ENCODE results near the gene BMP7.

Gene BMP7

DNA sequence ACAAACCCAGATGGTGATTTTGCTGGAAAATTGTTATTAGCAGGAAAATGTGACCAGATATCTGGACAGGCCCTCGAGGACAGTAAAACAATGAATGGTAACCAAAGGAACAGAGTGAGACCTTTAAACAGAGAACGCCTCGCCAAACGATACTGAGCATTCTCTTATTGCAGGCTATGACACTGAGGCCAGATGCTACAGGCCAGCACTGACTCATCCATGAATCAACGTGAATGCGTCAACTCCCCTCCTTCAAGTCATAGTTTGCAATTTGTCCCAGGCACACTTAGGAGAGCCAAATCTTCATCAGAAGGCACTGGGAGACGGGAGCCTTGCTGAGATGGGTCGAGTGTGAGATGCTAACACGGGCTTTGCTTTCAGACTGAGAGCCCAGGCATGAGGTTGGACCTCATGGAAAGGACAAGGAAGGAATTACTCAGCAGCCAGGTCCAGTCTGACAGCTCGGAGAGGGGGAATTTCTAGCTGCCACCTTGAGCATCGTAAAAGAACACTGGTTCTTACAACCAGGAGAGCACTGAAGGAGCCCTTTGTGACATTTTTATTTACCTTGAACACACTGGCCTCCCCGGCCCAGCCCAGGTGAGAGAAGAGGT, 60.7 kb downstream of the BMP7 start:
- H3K27ac ChIP-seq: no peak overlapping the region
- no peak for TF ChIP-seq CTCF (IDR thresholded peaks at IDR 0.05)
- H3K4me3 ChIP-seq (ENCODE audit: low read depth in 1 of 2, low read length in 1 of 2): no peak overlapping the region
- no peaks in the 10 kb centered on the region for H3K9me3 ChIP-seq
- no peaks in the 10 kb centered on the region for H3K36me3 ChIP-seq
- H3K4me1 ChIP-seq (ENCODE audit: control insufficient read depth in 1 of 2, insufficient read depth in 1 of 2, low read depth in 1 of 2, low read length in 1 of 2): no peaks in the 10 kb centered on the region
- no peaks in the 10 kb centered on the region for H3K27me3 ChIP-seq

DNA sequence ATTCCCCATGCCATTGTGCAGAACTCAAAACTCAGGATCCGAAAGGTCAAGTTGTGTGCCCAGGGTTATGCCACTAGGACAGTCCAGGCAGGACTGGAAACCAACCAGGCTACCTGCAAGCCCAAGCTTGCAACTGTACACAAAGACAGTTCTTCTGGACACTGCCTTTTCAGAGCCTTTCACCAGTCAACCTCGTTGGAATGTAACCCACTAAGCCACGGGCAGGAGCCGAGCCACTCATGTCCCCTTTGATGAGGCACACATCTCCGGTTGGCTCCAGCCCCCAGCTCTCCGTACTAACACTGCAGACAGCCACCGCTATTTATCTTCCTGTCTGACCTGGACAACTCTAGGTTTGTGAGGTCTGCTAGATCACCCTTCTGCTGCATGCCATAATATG, 62.5 kb downstream of the BMP7 start:
- H3K36me3 ChIP-seq: no peaks in the 10 kb centered on the region
- no peaks in the 10 kb centered on the region for H3K9me3 ChIP-seq
- no peaks in the 10 kb centered on the region for H3K4me1 ChIP-seq (ENCODE audit: control insufficient read depth in 1 of 2, insufficient read depth in 1 of 2, low read depth in 1 of 2, low read length in 1 of 2)
- no peak overlapping the region for H3K4me3 ChIP-seq (ENCODE audit: low read depth in 1 of 2, low read length in 1 of 2)
- H3K27me3 ChIP-seq: no peaks in the 10 kb centered on the region
- no peak overlapping the region for H3K27ac ChIP-seq
- no peak for TF ChIP-seq CTCF (IDR thresholded peaks at IDR 0.05)

GRCh38 chr20:57203204-57203603, 63.2 kb downstream of the BMP7 start:
- TF ChIP-seq CTCF (IDR thresholded peaks at IDR 0.05): no peak
- H3K36me3 ChIP-seq: no peaks in the 10 kb centered on the region
- no peak overlapping the region for H3K27ac ChIP-seq
- no peaks in the 10 kb centered on the region for H3K27me3 ChIP-seq
- no peaks in the 10 kb centered on the region for H3K9me3 ChIP-seq
- H3K4me3 ChIP-seq (ENCODE audit: low read depth in 1 of 2, low read length in 1 of 2): no peak overlapping the region
- H3K4me1 ChIP-seq (ENCODE audit: control insufficient read depth in 1 of 2, insufficient read depth in 1 of 2, low read depth in 1 of 2, low read length in 1 of 2): no peaks in the 10 kb centered on the region

- no peak for TF ChIP-seq CTCF (IDR thresholded peaks at IDR 0.05)
- H3K4me1 ChIP-seq (ENCODE audit: control insufficient read depth in 1 of 2, insufficient read depth in 1 of 2, low read depth in 1 of 2, low read length in 1 of 2): no peaks in the 10 kb centered on the region
- no peaks in the 10 kb centered on the region for H3K36me3 ChIP-seq
- no peak overlapping the region for H3K27ac ChIP-seq
- no peak overlapping the region for H3K4me3 ChIP-seq (ENCODE audit: low read depth in 1 of 2, low read length in 1 of 2)
- H3K9me3 ChIP-seq: no peaks in the 10 kb centered on the region
- H3K27me3 ChIP-seq: no peaks in the 10 kb centered on the region
Measured at GRCh38 chr20:57202309-57202708, 64.1 kb downstream of the BMP7 start.

DNA sequence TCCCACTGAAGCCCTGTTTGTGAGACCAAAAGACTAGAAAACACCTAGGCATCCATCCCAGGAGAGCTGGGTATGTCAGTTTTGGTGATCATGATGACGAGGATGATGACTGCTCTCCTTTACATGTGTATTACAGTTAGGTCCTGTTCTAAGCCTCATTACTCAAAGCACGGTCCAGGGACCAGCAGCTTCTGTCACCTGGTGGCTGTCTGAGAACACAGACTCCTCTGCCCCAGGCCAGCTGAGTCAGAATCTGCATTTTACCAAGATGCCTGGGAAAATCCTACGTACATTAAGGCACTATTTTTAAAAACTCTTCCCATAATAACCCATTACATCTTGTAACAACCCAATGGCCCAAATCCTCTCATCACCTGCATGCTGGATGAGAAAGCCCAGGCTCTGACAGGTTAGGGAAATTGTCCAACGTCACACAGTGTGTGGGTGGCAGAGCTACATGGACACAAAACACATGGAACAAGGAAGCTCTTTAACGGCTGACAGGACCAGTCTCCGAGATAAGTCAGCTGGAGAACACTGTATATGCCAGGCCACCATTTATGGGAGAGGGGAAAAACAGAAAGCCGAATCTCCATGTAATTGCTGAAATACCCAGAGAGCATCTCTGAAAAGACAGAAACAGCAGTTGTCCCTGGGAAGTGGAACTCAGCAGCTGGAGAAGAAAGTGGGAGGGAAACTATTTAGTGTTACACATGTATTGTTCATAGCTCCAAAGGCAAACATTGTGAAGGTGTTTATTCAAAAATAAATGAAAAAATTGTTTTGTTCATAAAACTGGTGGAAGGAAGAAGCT, 65.4 kb downstream of the BMP7 start:
- H3K27ac ChIP-seq: no peak overlapping the region
- TF ChIP-seq CTCF (IDR thresholded peaks at IDR 0.05): no peak
- no peaks in the 10 kb centered on the region for H3K36me3 ChIP-seq
- H3K27me3 ChIP-seq: no peaks in the 10 kb centered on the region
- no peaks in the 10 kb centered on the region for H3K9me3 ChIP-seq
- no peak overlapping the region for H3K4me3 ChIP-seq (ENCODE audit: low read depth in 1 of 2, low read length in 1 of 2)
- no peaks in the 10 kb centered on the region for H3K4me1 ChIP-seq (ENCODE audit: control insufficient read depth in 1 of 2, insufficient read depth in 1 of 2, low read depth in 1 of 2, low read length in 1 of 2)

All from neutrophil (primary cell).